ENCODE measurements around the gene COA1. TPM values are rescaled to one million over a fixed set of nuclear protein-coding genes. Genes with fewer than 3 reads are reported as not detected.
A peak's percentile ranks its signal among the peaks of the same experiment; 100 is the strongest.

Gene COA1
- polyA plus RNA-seq, 3 donors: 25.6 to 57.8 (median 56.2) TPM

GRCh38 chr7:43727494-43727893 lies 1.8 kb downstream of the COA1 start:
- intact Hi-C loops (cut with micrococcal nuclease): loop anchor here in 1 of 2 donors (10.0 kb wide), 2 partner anchors 67 to 107 kb away; no protein-coding TSS in a partner anchor
- no peaks in the 10 kb centered on the region for H3K9me3 Mint-ChIP-seq
- no peaks in the 10 kb centered on the region for H3K9me3 ChIP-seq (replicated peaks in 1 of 2; ENCODE audit: control insufficient read depth in 1 of 2, insufficient read depth in 1 of 2, low read length in 2 of 2)
- H3K4me1 Mint-ChIP-seq: peaks cover 38% of the 10 kb centered on the region
- H3K27me3 Mint-ChIP-seq (ENCODE audit: low read depth in 3 of 3): peaks cover 0 to 3% (median 2%) of the 10 kb centered on the region in 3 donors
- H3K27me3 ChIP-seq (ENCODE audit: control insufficient read depth in 2 of 2, insufficient read depth in 2 of 2, low read length in 2 of 2): no peaks in the 10 kb centered on the region
- TF ChIP-seq, protein P1, sequence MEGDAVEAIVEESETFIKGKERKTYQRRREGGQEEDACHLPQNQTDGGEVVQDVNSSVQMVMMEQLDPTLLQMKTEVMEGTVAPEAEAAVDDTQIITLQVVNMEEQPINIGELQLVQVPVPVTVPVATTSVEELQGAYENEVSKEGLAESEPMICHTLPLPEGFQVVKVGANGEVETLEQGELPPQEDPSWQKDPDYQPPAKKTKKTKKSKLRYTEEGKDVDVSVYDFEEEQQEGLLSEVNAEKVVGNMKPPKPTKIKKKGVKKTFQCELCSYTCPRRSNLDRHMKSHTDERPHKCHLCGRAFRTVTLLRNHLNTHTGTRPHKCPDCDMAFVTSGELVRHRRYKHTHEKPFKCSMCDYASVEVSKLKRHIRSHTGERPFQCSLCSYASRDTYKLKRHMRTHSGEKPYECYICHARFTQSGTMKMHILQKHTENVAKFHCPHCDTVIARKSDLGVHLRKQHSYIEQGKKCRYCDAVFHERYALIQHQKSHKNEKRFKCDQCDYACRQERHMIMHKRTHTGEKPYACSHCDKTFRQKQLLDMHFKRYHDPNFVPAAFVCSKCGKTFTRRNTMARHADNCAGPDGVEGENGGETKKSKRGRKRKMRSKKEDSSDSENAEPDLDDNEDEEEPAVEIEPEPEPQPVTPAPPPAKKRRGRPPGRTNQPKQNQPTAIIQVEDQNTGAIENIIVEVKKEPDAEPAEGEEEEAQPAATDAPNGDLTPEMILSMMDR (IDR thresholded peaks at IDR 0.05): no peak
- no peak for DNase-seq
- no peak overlapping the region for H3K27ac ChIP-seq (ENCODE audit: low read depth in 1 of 2, low read length in 2 of 2)
- no peak overlapping the region for H3K9ac ChIP-seq (ENCODE audit: insufficient read depth, low read length, poor library complexity, severe bottlenecking)
- H3K4me3 Mint-ChIP-seq: no peak overlapping the region
- no peaks in the 10 kb centered on the region for H3K36me3 ChIP-seq (replicated peaks in 1 of 2; ENCODE audit: control insufficient read depth in 1 of 2, insufficient read depth in 2 of 2, low read length in 2 of 2)
- no CpG with 5 or more reads among the region's 1 CpG for WGBS (ENCODE audit: insufficient coverage)
- peaks cover 13% of the 10 kb centered on the region for H4K20me1 ChIP-seq (ENCODE audit: insufficient read depth, low read length)
- peaks cover 3 to 7% of the 10 kb centered on the region in 2 donors for H3K36me3 Mint-ChIP-seq
- no peak overlapping the region for H3K4me2 ChIP-seq (replicated peaks; ENCODE audit: extremely low read depth, low read length, poor library complexity, severe bottlenecking)
- peaks cover 11 to 21% of the 10 kb centered on the region in 2 donors for H3K4me1 ChIP-seq (ENCODE audit: control insufficient read depth in 1 of 2, insufficient read depth in 2 of 2, low read length in 2 of 2)
- H3K79me2 ChIP-seq (ENCODE audit: insufficient read depth, low read length): peaks cover 65% of the 10 kb centered on the region
- H3K4me3 ChIP-seq (replicated peaks in 1 of 3; ENCODE audit: low read depth in 2 of 3, low read length in 3 of 3): no peak overlapping the region
- H2AFZ ChIP-seq (ENCODE audit: insufficient read depth, low read depth, low read length, poor library complexity, severe bottlenecking): no peak overlapping the region
- H3K27ac Mint-ChIP-seq: peak overlapping the region in 1 of 7 donors; percentile 30

- Mint-ChIP-seq H3K4me1 (peaks cover 38% of the 10 kb centered on the region), H3K27me3 (ENCODE audit: low read depth in 3 of 3) (peaks cover 0 to 3% (median 2%) of the 10 kb centered on the region in 3 donors), H3K4me3 (no peak overlapping the region), H3K27ac (peak overlapping the region in 1 of 7 donors; percentile 2), H3K36me3 (peaks cover 3 to 7% of the 10 kb centered on the region in 2 donors), H3K9me3 (no peaks in the 10 kb centered on the region)
- peaks cover 13% of the 10 kb centered on the region for H4K20me1 ChIP-seq (ENCODE audit: insufficient read depth, low read length)
- H3K4me3 ChIP-seq (replicated peaks in 1 of 3; ENCODE audit: low read depth in 2 of 3, low read length in 3 of 3): no peak overlapping the region
- H2AFZ ChIP-seq (ENCODE audit: insufficient read depth, low read depth, low read length, poor library complexity, severe bottlenecking): no peak overlapping the region
- H3K36me3 ChIP-seq (replicated peaks in 1 of 2; ENCODE audit: control insufficient read depth in 1 of 2, insufficient read depth in 2 of 2, low read length in 2 of 2): no peaks in the 10 kb centered on the region
- intact Hi-C loops (cut with micrococcal nuclease): loop anchor here in 1 of 2 donors (10.0 kb wide), 2 partner anchors 68 to 108 kb away; no protein-coding TSS in a partner anchor
- H3K4me1 ChIP-seq (ENCODE audit: control insufficient read depth in 1 of 2, insufficient read depth in 2 of 2, low read length in 2 of 2): peaks cover 11 to 21% of the 10 kb centered on the region in 2 donors
- H3K27ac ChIP-seq (ENCODE audit: low read depth in 1 of 2, low read length in 2 of 2): no peak overlapping the region
- H3K79me2 ChIP-seq (ENCODE audit: insufficient read depth, low read length): peaks cover 70% of the 10 kb centered on the region
- no peaks in the 10 kb centered on the region for H3K9me3 ChIP-seq (replicated peaks in 1 of 2; ENCODE audit: control insufficient read depth in 1 of 2, insufficient read depth in 1 of 2, low read length in 2 of 2)
- WGBS (ENCODE audit: insufficient coverage): 100% methylated on average over 1 of the region's 5 CpGs
- H3K27me3 ChIP-seq (ENCODE audit: control insufficient read depth in 2 of 2, insufficient read depth in 2 of 2, low read length in 2 of 2): no peaks in the 10 kb centered on the region
- H3K9ac ChIP-seq (ENCODE audit: insufficient read depth, low read length, poor library complexity, severe bottlenecking): no peak overlapping the region
- DNase-seq: no peak
- H3K4me2 ChIP-seq (replicated peaks; ENCODE audit: extremely low read depth, low read length, poor library complexity, severe bottlenecking): no peak overlapping the region
- TF ChIP-seq, protein P1 (IDR thresholded peaks at IDR 0.05): no peak
Measured at GRCh38 chr7:43727003-43727402, 2.3 kb downstream of the COA1 start.
